ENCODE data around the gene CNST.
"Not testable (repeated sequence)": the region's sequence is repeated elsewhere in the genome, so short reads cannot be mapped to it uniquely, and the experiment has no call there.

The CNST gene

DNA sequence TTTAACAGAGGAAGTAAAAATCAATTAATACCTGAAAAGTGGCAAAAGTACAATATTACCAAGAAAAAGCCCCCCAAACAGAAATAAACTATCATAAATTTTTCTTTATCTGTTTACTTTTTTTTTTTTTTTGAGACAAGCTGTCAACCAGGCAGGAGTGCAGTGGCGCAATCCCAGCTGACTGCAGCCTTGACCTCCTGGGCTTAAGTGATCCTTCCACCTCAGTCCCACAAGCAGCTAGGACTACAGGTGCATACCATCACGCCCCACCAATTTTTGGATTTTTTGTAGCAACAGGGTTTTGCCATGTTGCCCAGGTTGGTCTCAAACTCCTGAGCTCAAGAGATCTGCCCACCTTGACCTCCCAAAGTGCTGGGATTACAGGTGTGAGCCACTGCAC is 8.2 kb upstream of the CNST start:
- no peak for DNase-seq (ENCODE audit: low spot score)

GRCh38 chr1:246559310-246559709 is 6.9 kb upstream of the CNST start:
- no peak for DNase-seq (ENCODE audit: low spot score)

GRCh38 chr1:246560833-246561232 is 5.4 kb upstream of the CNST start:
- DNase-seq (ENCODE audit: low spot score): not testable (repeated sequence)

DNA sequence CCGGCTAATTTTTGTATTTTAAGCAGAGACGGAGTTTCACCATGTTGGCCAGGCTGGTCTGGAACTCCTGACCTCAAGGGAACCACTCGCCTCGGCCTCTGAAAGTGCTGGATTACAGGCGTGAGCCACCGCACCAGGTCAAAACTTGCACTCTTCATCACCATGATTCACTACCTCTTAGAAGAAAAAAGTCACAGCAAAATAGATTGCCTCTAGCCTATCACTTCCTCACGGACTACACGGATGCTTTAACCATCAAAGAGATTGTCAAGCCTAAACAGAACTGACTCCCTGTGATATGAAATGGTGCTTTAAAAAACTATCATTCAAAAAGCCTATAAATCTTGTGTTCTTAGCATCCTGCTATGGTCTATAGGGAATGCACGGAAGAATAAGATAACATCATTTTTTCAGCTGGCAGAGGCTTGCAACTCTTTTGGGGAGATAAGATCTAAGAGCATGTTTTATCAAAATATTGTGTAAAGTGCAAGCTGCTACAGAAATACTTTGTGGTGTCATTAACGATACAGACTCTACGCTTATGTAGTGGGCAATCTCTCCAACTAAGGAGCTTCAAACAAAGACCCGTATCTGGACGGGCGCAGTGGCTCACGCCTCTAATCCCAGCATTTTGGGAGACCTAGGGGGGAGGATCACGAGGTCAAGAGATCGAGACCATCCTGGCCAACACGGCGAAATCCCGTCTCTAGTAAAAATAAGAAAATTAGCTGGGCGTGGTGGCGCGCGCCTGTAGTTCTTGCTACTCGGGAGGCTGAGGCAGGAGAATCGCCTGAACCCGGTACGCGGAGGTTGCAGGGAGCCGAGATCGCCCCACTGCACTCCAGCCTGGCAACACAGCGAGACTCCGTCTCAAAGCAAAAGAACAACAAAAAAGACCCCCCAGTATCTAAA is 1.2 kb upstream of the CNST start:
- peak; percentile 8 for DNase-seq (ENCODE audit: low spot score)

DNA sequence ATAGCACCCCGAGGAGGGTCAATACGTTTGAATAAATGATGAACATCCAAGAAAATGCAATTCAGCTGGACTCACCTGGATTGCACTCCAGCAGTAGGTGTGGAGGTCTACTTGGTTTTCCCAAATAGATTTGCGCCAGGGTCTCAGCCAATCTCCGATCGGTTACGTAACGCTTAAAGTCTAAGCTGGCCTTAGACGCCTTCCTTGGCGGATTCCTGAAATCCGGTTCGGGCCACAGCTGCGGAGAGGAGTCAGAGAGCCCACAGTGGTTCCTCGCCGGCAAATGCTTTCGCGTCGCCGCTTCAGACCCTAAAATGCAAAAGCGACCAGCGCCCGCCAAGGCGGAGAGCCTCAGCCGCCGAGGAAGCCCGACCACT is 517 bp upstream of the CNST start:
- DNase-seq (ENCODE audit: low spot score): no peak

- peak; percentile 70 for DNase-seq (ENCODE audit: low spot score)
Measured at GRCh38 chr1:246566813-246567645, 773 bp downstream of the CNST start.

- no peak for DNase-seq (ENCODE audit: low spot score)
Measured at GRCh38 chr1:246567646-246568235, 1.5 kb downstream of the CNST start.

DNA sequence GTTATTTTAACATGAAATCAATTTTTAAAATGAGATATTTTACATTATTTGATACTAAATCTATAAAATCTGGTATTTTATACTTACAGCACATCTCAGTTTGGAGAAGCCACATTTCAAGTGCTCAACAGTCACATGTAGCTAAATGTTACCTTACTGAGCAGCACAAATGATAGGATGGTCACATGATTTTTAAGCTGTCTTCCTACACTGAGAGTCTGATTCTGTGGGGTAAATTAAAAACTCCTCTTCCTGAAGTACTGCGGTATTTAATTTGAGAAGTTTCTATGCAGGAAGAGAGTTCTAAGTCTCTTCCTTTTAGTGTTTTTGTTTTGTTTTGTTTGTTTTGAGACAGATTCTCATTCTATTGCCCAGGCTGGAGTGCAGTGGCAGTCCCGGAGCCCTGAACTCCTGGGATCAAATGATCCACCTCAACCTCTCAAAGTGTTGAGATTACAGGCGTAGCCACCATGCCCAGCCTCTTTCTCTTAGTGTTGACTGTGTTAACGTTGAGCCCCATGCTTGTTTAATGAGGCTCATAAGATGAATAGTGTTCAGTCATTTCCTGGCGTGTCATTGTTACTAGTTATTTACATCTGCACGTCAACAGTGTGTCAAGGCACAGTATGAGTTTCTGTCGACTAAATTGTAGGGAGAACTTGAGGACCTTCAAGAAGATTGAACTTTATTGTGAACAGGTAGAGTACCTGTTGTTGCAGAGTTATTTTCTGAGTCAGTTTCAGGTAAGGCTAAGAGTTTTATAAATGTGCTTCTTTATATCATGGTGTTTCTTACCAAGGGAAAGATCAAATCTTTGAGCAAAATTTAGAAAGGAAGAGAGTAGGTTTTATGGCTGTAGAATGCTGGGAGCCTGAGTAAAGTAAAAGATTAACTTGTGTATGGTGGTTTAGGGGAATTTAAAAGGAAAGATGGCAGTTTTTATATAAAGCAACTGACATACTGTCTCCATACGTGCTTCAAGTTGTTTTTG is 3.3 kb downstream of the CNST start:
- DNase-seq (ENCODE audit: low spot score): peak; percentile 68

GRCh38 chr1:246571309-246571708 is 5.1 kb downstream of the CNST start:
- not testable (repeated sequence) for DNase-seq (ENCODE audit: low spot score)

GRCh38 chr1:246571953-246572352 is 5.7 kb downstream of the CNST start:
- DNase-seq (ENCODE audit: low spot score): no peak

- DNase-seq (ENCODE audit: low spot score): no peak
Measured at GRCh38 chr1:246572785-246573184, 6.5 kb downstream of the CNST start.

GRCh38 chr1:246573491-246573890 is 7.2 kb downstream of the CNST start:
- no peak for DNase-seq (ENCODE audit: low spot score)

DNA sequence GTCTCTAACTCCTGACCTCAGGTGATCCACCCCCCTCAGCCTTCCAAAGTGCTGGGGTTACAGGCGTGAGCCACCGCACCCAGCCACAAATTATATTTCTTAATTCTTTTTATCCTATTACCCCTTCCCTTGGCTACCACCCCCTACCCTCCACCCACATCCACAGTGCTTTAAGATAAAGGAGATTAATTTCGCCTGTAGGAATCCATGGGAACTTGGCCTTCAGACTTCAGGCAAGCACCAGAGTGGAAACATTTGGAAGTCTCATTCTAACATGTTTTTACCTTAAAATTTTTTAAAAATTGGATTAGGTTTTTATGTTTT is 10.4 kb downstream of the CNST start:
- no peak for DNase-seq (ENCODE audit: low spot score)

GRCh38 chr1:246577082-246577719 is 10.9 kb downstream of the CNST start:
- no peak for DNase-seq (ENCODE audit: low spot score)

DNA sequence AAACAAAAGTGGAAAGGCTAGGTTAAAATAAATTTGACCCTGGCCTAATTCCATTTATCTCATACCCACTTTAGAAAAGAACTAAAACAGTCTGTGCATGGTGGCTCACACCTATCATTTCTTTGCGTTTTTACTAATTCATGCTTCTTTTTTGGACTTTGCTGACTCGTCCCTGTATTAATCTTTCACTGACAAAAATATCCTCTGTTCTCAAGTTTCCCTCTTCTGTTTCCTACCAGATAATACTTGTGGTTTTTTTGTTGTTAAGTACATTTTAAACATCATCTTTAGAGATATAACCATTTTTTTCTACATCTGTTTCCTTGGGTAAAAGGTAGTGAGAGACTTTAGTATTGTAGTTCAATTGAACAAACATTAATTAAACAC is 11.5 kb downstream of the CNST start:
- DNase-seq (ENCODE audit: low spot score): no peak

DNA sequence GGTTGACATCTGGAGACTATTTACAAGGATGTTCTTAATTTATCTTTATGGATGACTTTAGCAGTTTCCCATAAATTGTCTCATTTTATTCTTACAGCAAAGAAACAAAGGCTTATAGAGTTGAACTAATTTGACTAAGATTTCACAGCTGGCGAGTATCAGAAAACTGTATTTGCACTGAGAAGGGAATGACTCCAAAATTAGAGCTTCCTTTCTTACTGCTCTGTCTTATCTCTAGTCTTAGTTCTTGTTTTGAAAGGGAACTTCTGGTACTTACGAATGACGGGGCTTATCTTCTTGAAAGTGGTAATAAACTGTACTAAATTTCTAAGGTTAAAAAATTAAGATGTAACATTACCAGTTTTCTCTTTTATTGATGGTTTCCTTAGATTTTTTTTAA is 13.6 kb downstream of the CNST start:
- DNase-seq (ENCODE audit: low spot score): no peak

DNA sequence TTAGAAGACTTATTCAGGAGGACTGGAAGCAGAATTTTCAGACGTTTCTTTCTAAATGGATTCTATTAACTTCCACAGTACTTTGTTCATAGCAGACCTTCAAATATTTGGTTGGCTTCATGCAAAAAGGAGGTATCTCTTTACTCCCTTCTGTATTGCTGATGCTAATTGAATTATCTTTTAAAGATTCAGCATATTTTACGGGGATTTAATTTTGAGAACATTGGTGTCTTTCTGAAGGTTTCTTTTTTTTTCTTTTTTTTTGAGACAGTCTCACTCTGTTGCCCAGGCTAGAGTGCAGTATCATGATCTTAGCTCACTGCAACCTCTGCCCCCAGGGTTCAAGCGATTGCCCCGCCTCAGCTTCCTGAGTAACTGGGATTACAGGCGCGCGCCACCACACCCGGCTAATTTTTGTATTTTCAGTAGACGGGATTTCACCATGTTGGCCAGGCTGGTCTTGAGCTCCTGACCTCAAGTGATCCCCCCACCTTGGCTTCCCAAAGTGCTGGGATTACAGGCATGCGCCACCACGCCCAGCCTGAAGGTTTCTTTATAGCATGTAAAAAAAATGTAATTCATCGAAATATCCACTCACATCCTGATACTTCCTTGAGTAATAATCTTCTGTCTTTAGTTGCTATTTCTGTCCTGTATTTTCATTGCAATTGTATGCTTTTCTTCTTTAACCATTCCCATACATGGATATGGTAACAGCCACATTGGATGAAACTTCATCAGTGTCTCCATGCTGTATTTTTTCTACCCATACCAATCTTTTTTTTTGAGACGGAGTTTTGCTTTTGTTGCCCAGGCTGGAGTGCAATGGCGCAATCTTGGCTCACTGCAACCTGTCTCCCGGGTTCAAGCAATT is 14.5 kb downstream of the CNST start:
- no peak for DNase-seq (ENCODE audit: low spot score)

DNA sequence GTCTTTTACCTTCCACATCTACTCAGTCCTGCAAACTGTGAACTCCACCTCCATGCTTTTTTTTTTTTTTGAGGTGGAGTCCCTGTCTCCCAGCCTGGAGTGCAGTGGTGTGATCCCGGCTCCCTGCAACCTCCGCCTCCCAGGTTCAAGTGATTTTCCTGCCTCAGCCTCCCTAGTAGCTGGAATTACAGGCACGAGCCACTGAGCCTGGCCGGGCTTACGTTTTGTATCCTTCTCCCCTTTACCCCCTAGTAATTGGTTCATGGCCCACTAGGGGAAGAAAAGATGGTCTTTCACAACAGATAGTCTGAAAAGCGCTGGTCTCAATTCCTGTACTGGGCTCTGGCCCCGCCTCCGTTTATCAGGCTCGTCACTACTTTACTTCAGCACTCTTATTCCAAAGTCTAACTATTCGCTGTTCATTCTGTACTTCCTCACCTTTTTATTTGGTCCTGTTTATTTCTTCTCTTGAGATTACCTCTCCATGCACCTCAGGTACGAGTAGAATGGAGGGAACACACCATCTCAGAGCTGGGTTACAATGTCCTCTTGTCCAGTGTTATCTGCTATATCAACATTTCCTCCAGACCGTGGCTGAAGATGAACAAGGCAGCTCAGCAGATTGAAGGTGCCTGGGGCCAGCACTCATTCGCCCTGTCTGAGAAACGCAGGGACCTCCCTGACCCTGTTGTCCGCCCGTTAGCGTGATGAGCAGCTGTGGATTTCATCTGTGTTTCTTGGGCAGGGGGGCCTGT is 16.2 kb downstream of the CNST start:
- no peak for DNase-seq (ENCODE audit: low spot score)

DNA sequence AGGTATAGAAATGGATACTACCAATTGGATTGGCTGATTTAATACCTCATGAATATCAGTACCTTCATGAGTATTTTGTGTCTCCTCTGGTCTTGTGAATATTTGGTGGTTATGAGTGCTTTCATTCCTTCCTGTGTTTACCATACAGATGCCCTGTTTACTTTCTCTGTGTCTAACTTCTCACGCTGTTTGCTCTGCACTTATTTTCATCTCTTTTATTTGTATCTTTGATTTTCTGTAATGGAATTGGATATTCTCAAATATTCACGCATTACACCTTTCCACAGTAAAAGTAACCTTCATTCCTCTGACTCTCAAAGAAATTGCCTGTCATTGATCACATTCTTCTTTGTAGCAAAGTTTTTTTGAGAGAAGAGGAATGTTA is 16.8 kb downstream of the CNST start:
- DNase-seq (ENCODE audit: low spot score): no peak
